Activated CD8-positive, alpha-beta memory T cell treated with anti-CD3 and anti-CD28 coated beads, Interleukin-2, amount 10 ng/mL, durations not matched to agents 7 days and 5 days (primary cell): ENCODE measurements around the gene FLT1. TPM values are rescaled to one million over a fixed set of nuclear protein-coding genes. Genes with fewer than 3 reads are reported as not detected.

Experiments used
- ATAC-seq: fragments of 150-1000 bp; cut with Tn5 transposase; one replicate; pipeline ENCODE4 v1.10.0; 2021; ENCODE audit warnings: moderate library complexity
- CTCF ChIA-PET: fragments of 350-600 bp; sonication (Branson Sonifier 250); formaldehyde crosslinking; loops from one replicate; lab custom pipeline; 2021; ENCODE audit warnings: antibody characterized with exemption; lab: Charles Lee
- DNase-seq: peaks from one replicate; pipeline ENCODE4 v3.0.0-alpha.2; 2020
- H3K27ac Mint-ChIP-seq: one replicate; pipeline ENCODE4 v1.8.0; 2021; ENCODE audit warnings: mild to moderate bottlenecking, mixed read lengths
- H3K27me3 Mint-ChIP-seq: one replicate; pipeline ENCODE4 v1.8.0; 2021; ENCODE audit warnings: mixed read lengths
- H3K36me3 Mint-ChIP-seq: one replicate; pipeline ENCODE4 v1.8.0; 2021; ENCODE audit warnings: mild to moderate bottlenecking, mixed read lengths
- H3K4me1 Mint-ChIP-seq: one replicate; pipeline ENCODE4 v1.8.0; 2021; ENCODE audit warnings: mixed read lengths
- H3K4me3 Mint-ChIP-seq: one replicate; pipeline ENCODE4 v1.8.0; 2021; ENCODE audit warnings: mild to moderate bottlenecking, moderate library complexity, mixed read lengths
- H3K9me3 Mint-ChIP-seq: one replicate; pipeline ENCODE4 v1.8.0; 2022; ENCODE audit warnings: low read depth, mixed read lengths
- total RNA-seq, 2 experiments: library from RNA; stranded (reverse); gene quantifications; one replicate each; pipeline ENCODE4 v1.2.3, GENCODE V29; 2021

Gene FLT1
- total RNA-seq, 2 experiments from 2014 or later = 0.44 to 1.4 TPM

DNA sequence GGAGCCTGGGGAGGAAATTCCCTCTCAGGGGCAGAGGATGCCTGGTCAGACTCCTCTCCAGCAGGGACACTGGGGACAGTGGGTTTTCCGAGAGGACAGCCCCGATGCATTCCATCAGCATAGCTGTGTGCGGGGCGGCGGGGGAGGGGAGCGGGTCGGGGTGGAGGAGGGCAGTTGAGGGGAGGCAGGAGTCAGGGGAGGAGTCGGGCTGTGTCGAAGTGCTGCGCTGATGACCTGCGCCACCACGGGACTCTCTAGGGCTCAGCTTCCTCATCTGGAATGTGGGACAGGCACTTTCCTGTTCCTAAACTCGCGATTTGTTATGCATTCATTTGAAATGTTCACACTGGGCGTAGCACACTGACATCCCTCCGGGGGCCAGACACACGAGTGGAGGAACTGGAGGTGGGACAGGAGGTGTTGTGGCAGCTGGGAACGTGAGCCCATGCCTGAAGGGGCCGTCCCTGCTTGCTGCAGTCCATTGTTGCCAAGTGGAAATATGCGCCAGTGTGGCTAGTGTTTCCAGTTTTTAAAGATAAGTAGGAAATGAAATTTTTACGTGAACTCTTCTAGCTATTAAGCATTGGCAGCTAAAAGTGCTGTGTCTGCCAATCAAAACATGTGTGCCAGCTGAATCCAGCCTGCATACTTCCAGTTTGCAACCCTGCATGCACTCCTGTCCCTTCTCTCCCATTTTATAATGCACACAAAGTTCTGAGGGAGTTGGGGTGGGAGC lies 43.3 kb downstream of the FLT1 start:
- H3K27me3 Mint-ChIP-seq = peaks cover 14% of the 10 kb centered on the region
- CTCF ChIA-PET = no interaction called here
- no peak overlapping the region for H3K27ac Mint-ChIP-seq
- no peak overlapping the region for H3K4me3 Mint-ChIP-seq
- no peaks in the 10 kb centered on the region for H3K9me3 Mint-ChIP-seq
- H3K4me1 Mint-ChIP-seq = no peaks in the 10 kb centered on the region
- no peaks in the 10 kb centered on the region for H3K36me3 Mint-ChIP-seq
- DNase-seq (no peak), ATAC-seq (no peak)

DNA sequence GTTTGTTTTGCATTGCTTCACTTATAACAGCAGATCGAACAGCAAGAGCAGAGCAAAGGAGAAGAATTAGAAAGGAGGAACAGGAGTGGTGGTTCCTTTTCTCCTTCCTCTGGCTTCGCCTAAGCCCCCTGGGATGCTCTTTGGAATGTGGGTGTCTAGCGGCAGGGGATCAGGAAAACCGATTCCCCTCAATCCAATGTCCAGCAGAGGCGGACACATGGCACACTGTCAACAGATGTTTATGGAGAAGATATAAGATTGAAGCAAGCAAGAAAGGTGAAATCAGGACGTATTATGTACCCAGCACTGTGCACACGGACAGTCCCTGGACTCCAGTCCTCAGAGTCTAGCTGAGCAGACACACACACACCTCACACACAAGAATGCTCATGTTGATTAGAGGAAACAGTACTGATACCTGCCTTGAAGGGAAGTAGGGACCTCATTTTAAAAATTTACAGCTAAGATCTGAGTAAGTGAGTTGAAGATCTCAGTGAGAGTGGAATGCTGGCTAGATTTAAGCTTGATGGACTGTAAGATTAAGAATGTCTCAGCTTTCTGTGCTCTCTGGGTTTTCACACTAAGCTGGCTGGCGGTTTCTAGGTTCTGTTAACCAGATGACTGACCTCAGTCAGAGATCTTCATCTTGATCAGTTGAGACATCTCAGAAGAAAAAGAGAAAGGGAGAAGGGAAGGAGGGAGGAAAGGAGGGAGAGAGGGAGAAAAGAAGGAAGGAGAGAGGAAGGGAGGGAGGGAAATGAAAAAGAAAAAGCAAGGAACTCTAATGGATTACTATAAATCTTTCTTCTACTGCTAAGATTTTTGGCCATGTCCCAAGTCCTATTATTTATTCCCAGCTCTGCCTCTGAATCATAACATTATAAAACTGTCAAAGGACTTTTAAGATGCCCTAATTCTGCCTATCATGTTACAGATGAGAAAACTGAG lies 44.8 kb downstream of the FLT1 start:
- H3K27ac Mint-ChIP-seq = no peak overlapping the region
- CTCF ChIA-PET = no interaction called here

DNA sequence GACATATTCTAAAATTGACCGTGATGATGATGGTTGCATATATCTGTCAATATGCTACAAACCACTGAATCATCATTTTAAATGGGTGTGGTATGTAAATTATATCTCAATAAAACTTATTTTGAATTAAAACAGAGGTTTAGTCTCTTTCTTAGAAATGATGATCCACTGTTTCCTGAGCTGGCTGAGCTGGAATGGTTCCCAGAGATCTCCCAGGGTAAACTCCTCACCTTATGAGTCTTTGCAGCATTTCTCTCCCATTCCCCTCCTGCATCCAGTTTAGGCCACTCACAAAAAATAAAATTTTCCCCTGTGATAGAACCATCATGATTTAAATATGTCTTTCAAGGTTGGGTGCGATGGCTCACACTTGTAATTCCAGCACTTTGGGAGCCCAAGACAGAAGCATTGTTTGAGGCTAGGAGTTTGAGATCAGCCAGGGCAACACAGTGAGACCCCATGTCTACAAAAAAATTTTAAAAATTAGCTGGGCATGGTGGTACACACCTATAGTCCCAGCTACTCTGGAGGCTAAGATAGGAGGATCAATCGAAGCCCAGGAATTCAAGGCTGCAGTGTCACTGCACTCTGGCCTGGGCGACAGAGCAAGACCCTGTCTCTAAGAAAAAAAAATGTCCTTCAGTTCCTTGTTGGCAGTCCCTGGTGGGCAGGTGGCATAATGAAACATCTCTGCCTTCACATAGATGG lies 46.1 kb downstream of the FLT1 start:
- Mint-ChIP-seq H3K4me3 (no peak overlapping the region), H3K27ac (no peak overlapping the region), H3K27me3 (peaks cover 3% of the 10 kb centered on the region), H3K36me3 (no peaks in the 10 kb centered on the region), H3K9me3 (peaks cover 2% of the 10 kb centered on the region), H3K4me1 (no peaks in the 10 kb centered on the region)
- DNase-seq (no peak), ATAC-seq (no peak)
- CTCF ChIA-PET = no interaction called here

More for the DNA sequence above, 44.8 kb downstream of the FLT1 start:
- ATAC-seq (no peak), DNase-seq (no peak)
- H3K4me1 Mint-ChIP-seq = no peaks in the 10 kb centered on the region
- peaks cover 2% of the 10 kb centered on the region for H3K9me3 Mint-ChIP-seq
- H3K27me3 Mint-ChIP-seq = peaks cover 8% of the 10 kb centered on the region
- no peak overlapping the region for H3K4me3 Mint-ChIP-seq
- no peaks in the 10 kb centered on the region for H3K36me3 Mint-ChIP-seq

DNA sequence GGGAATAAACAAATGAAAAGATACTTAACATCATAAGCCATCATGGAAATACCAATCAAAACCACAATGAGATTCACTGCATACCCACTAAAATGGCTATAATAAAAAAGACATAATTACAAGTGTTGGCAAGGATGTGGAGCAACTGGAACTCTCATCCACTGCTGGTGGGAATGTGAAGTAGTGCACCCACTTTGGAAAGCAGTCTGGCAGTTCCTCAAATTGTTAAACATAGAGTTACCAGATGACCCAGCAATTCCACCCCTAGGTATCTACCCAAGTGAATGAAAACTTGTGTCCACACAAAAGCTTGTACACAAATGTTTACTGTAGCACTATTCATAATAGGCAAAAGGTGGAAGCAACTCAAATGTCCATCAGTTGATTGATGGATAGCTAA lies 46.9 kb downstream of the FLT1 start:
- Mint-ChIP-seq H3K27me3 (peaks cover 3% of the 10 kb centered on the region), H3K4me3 (no peak overlapping the region), H3K36me3 (no peaks in the 10 kb centered on the region), H3K4me1 (no peaks in the 10 kb centered on the region), H3K9me3 (peaks cover 2% of the 10 kb centered on the region), H3K27ac (no peak overlapping the region)
- no peak for DNase-seq
- no peak for ATAC-seq
- CTCF ChIA-PET = no interaction called here

DNA sequence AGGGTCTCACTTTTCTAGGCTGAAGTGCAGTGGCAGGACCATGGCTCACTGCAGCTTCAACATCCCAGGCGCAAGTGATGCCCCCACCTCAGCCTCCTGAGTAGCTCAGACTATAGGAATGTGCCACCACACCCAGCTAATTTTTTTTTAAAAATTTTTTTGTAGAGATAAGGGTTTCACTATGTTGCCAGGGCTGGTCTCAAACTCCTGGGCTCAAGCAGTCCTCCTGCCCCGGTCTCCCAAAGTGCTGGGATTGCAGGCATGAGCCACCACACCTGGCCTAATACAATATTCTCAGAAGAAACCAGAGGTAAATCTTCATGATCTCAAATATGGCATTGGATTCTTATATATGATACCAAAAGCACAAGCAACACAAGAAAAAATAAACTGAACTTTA lies 47.7 kb downstream of the FLT1 start:
- Mint-ChIP-seq H3K27me3 (peaks cover 3% of the 10 kb centered on the region), H3K4me3 (no peak overlapping the region), H3K4me1 (no peaks in the 10 kb centered on the region), H3K36me3 (no peaks in the 10 kb centered on the region), H3K27ac (no peak overlapping the region), H3K9me3 (peaks cover 2% of the 10 kb centered on the region)
- no peak for DNase-seq
- CTCF ChIA-PET = no interaction called here
- no peak for ATAC-seq

DNA sequence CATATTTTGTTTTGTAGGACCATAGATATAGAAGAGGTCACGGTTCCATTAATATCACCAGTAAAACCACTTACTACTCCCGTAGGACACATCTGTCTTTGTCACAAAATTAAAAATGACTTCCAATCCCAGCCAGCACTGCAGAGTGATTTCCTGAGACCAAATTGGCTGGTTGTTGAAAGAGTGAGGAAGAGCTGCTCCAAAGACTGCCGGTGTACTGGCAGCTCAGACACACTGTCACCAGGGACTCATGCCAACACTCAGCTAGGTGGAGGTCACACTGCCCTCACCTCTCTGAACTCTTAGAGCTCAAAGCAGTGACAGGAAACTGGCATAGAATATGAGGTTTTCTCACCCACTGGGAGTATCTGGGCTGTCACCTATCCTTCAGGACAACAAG lies 52.1 kb downstream of the FLT1 start:
- no peak for ATAC-seq
- H3K9me3 Mint-ChIP-seq = peaks cover 2% of the 10 kb centered on the region
- H3K27me3 Mint-ChIP-seq = peaks cover 5% of the 10 kb centered on the region
- no peaks in the 10 kb centered on the region for H3K36me3 Mint-ChIP-seq
- no peak overlapping the region for H3K4me3 Mint-ChIP-seq
- H3K27ac Mint-ChIP-seq = no peak overlapping the region
- DNase-seq = no peak
- H3K4me1 Mint-ChIP-seq = no peaks in the 10 kb centered on the region
- CTCF ChIA-PET = no interaction called here

DNA sequence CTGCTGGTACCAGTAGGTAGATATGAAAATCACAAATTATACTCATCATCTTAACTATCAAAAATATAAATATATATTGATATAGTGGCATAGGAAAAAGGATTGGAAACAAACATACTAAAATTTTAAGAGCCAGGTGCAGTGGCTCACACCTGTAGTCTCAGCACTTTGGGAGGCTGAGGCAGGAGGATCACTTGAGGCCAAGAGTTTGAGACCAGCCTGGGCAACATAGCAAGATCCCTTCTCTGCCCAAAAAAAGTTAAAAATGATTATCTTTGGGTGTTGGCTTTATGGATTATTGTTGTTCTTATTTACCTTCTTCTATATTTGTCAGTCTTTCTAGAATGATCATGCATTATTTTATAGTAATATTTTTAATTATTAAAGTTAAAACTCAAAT lies 53.4 kb downstream of the FLT1 start:
- H3K4me3 Mint-ChIP-seq = no peak overlapping the region
- CTCF ChIA-PET = no interaction called here

DNA sequence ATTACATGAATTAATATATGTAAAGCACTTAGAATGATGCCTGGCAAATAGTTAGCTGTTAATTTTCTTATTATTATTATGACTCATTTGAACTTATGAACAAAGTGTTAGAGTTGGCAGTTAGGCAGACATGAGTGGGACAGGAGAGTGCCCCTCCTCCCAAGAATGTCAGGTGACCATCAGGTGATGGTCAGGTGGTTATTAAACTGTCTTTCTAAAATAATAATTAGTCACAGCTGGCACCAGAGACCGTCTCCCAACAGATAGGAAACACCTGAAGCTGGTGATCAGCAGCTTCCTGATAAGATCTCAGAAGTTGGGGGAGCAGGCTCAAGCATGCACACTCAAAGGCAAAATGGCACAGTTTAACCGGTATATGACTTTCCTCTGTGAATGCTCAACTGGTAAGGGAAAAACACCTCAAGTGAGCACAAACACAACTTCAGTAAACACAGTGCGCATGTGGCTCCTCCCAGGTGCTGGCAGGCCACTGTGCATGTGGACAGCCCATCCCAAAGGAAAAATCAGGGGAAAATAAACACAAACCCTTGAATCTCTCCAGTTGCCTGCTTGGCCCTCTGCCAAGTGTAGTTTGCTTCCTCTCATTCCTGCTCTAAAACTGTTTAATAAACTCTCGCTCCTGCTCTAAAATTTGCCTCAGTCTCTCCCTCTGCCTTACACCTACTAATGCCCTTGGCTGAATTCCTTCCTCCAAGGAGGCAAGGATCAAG lies 54.0 kb downstream of the FLT1 start:
- Mint-ChIP-seq H3K27me3 (peaks cover 2% of the 10 kb centered on the region), H3K4me1 (no peaks in the 10 kb centered on the region), H3K9me3 (peaks cover under 1% of the 10 kb centered on the region), H3K27ac (no peak overlapping the region), H3K36me3 (no peaks in the 10 kb centered on the region), H3K4me3 (no peak overlapping the region)
- DNase-seq (no peak), ATAC-seq (no peak)
- CTCF ChIA-PET = no interaction called here

More for the DNA sequence above, 53.4 kb downstream of the FLT1 start:
- H3K27me3 Mint-ChIP-seq = peaks cover 2% of the 10 kb centered on the region
- DNase-seq (no peak), ATAC-seq (no peak)
- no peaks in the 10 kb centered on the region for H3K4me1 Mint-ChIP-seq
- no peak overlapping the region for H3K27ac Mint-ChIP-seq
- H3K9me3 Mint-ChIP-seq = peaks cover 2% of the 10 kb centered on the region
- no peaks in the 10 kb centered on the region for H3K36me3 Mint-ChIP-seq

DNA sequence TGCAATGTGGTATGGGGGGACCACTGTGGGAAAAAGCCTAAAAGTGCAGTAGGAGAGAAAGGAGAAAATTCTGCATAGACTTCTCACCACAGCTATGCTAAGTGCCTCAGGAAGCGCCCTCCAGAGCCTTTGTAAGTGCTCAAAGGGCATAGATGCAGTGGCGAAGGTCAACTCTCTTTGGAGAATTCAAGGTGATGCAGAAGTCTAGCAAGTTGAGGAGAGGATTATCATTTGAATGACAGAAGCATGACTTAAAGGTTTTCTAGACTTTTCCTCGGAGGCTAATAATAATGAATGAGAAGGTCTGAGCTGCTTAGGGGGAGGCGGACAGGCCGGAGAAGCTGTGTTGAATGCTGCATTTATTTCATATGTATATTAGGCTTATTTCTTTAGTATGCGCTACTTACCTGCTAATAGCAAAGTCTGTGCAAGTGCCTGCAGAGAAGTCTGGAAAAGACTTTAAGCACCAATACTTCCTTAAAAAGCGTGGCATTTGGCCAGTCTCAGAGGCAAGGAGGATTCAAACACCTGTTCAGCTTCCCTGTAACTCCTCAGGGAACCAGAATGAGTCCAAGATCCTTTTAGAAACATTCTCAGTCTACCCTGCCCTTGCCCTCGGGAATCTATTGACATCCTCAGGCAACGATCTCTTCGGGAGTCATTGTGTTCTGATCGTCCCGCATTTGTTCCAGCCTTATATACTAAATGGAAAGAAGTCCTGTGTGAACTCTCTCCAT lies 56.2 kb downstream of the FLT1 start:
- Mint-ChIP-seq H3K4me3 (no peak overlapping the region), H3K4me1 (no peaks in the 10 kb centered on the region), H3K27me3 (peaks cover 5% of the 10 kb centered on the region), H3K36me3 (no peaks in the 10 kb centered on the region), H3K27ac (no peak overlapping the region), H3K9me3 (no peaks in the 10 kb centered on the region)
- ATAC-seq (no peak), DNase-seq (no peak)
- CTCF ChIA-PET = no interaction called here

DNA sequence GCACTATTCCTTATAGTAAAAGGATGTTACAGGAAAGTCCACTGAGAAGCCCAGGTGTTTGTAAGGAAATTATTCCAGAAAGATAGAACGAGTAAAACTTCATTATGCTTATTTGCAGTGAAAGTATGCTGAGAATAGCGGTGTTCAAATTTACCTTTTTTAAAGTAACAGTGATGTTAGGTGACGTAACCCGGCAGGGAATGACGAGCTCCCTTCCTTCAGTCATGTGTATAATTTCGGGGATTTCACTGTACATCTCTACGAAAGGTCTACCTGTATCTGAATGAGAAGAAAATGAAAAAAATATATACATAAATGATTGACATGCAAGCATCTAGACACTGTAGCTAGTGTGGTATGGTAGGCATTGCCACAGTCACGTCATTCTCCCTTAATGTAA lies 56.9 kb downstream of the FLT1 start:
- Mint-ChIP-seq H3K27ac (no peak overlapping the region), H3K4me3 (no peak overlapping the region), H3K27me3 (peaks cover 5% of the 10 kb centered on the region), H3K4me1 (no peaks in the 10 kb centered on the region), H3K36me3 (no peaks in the 10 kb centered on the region), H3K9me3 (no peaks in the 10 kb centered on the region)
- no peak for DNase-seq
- ATAC-seq = no peak
- CTCF ChIA-PET = no interaction called here

DNA sequence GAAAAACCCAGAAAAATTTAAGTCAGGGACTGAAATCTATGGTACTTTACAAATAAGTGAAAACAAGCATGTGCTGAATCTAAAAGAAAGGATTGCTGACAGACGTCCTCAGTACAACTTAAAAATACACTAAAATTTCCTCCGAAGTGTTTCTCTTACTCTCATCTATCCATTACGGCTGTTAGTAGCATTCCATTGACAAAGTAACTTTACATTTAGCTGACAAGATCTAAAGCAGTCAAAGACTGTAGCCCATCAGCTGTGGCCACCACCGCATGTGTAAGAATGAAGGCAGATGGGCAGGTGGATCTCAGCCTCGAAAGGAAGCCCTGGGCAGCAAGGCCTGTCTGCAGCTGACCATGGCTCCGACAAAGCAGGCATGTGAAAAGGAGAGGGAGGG lies 59.0 kb downstream of the FLT1 start:
- Mint-ChIP-seq H3K36me3 (no peaks in the 10 kb centered on the region), H3K27me3 (peaks cover 4% of the 10 kb centered on the region), H3K9me3 (no peaks in the 10 kb centered on the region), H3K4me1 (no peaks in the 10 kb centered on the region), H3K4me3 (no peak overlapping the region), H3K27ac (no peak overlapping the region)
- ATAC-seq (no peak), DNase-seq (no peak)
- CTCF ChIA-PET = no interaction called here

DNA sequence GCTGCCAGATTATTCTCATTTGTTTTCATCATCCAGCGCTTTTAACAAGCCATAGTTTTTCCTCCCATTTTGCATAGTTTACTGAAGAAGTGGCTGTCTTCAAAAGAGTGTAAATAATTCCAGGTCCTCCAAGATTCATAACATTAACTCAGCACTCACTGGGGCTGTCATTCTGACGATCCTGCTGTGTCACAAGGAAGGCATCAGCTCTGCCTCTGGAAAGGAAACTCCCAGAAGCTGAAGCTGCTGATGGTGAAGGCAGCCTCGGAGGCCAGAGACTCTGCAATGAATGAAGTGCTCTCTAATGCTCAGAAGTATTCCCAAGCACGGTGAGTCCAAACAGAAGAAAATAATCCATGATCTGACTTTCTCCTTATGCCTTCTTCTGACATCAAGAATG lies 60.0 kb downstream of the FLT1 start:
- H3K9me3 Mint-ChIP-seq = no peaks in the 10 kb centered on the region
- no peak overlapping the region for H3K27ac Mint-ChIP-seq
- H3K27me3 Mint-ChIP-seq = peaks cover 7% of the 10 kb centered on the region
- CTCF ChIA-PET = no interaction called here
- no peak overlapping the region for H3K4me3 Mint-ChIP-seq
- H3K36me3 Mint-ChIP-seq = no peaks in the 10 kb centered on the region
- no peak for DNase-seq
- H3K4me1 Mint-ChIP-seq = no peaks in the 10 kb centered on the region
- no peak for ATAC-seq
